ENCODE measurements around the gene C20orf173.
"Not testable (repeated sequence)": the region's sequence is repeated elsewhere in the genome, so short reads cannot be mapped to it uniquely, and the experiment has no call there.

Gene C20orf173

GRCh38 chr20:35529552-35529951 is at the start of gene C20orf173:
Gene C20orf173, minus strand, starts transcription at chr20:35529652. Its CDS starts 279 bp downstream, at chr20:35529373.
- no peak for DNase-seq

- DNase-seq = no peak
Observed at GRCh38 chr20:35579196-35579595, 49.7 kb upstream of the C20orf173 start.

GRCh38 chr20:35578469-35578868 is 49.0 kb upstream of the C20orf173 start:
- no peak for DNase-seq

- DNase-seq = no peak
Observed at GRCh38 chr20:35576816-35577215, 47.4 kb upstream of the C20orf173 start.

- no peak for DNase-seq
Observed at GRCh38 chr20:35575958-35576357, 46.5 kb upstream of the C20orf173 start.

- no peak for DNase-seq
Observed at GRCh38 chr20:35572838-35573237, 43.4 kb upstream of the C20orf173 start.

- no peak for DNase-seq
Observed at GRCh38 chr20:35571555-35571954, 42.1 kb upstream of the C20orf173 start.

- DNase-seq = no peak
Observed at GRCh38 chr20:35568645-35569044, 39.2 kb upstream of the C20orf173 start.

GRCh38 chr20:35564905-35565304 is 35.5 kb upstream of the C20orf173 start:
- DNase-seq = no peak

GRCh38 chr20:35563834-35564233 is 34.4 kb upstream of the C20orf173 start:
- DNase-seq = no peak

GRCh38 chr20:35562541-35563110 is 33.2 kb upstream of the C20orf173 start:
- DNase-seq = no peak

- no peak for DNase-seq
Observed at GRCh38 chr20:35561671-35562070, 32.2 kb upstream of the C20orf173 start.

GRCh38 chr20:35561268-35561667 is 31.8 kb upstream of the C20orf173 start:
- no peak for DNase-seq

- no peak for DNase-seq
Observed at GRCh38 chr20:35560541-35560940, 31.1 kb upstream of the C20orf173 start.

GRCh38 chr20:35560105-35560511 is 30.7 kb upstream of the C20orf173 start:
- no peak for DNase-seq

GRCh38 chr20:35559042-35559693 is 29.7 kb upstream of the C20orf173 start:
- DNase-seq = no peak

- DNase-seq = no peak
Observed at GRCh38 chr20:35558451-35558850, 29.0 kb upstream of the C20orf173 start.

- no peak for DNase-seq
Observed at GRCh38 chr20:35556871-35557270, 27.4 kb upstream of the C20orf173 start.

GRCh38 chr20:35555951-35556645 is 26.6 kb upstream of the C20orf173 start:
- DNase-seq = no peak

GRCh38 chr20:35555461-35555860 is 26.0 kb upstream of the C20orf173 start:
- DNase-seq = not testable (repeated sequence)

GRCh38 chr20:35552914-35553313 is 23.5 kb upstream of the C20orf173 start:
- no peak for DNase-seq

- DNase-seq = no peak
Observed at GRCh38 chr20:35551503-35551902, 22.1 kb upstream of the C20orf173 start.

- DNase-seq = no peak
Observed at GRCh38 chr20:35547329-35547728, 17.9 kb upstream of the C20orf173 start.

GRCh38 chr20:35546127-35546526 is 16.7 kb upstream of the C20orf173 start:
- no peak for DNase-seq
